Muscle layer of colon (tissue), 2 donors: ENCODE measurements around the gene GABRR2.
"Not testable (repeated sequence)": the region's sequence is repeated elsewhere in the genome, so short reads cannot be mapped to it uniquely, and the experiment has no call there.

Source experiments
- H3K27ac ChIP-seq: one replicate; pipeline ENCODE4 v1.7.0; 2013; ENCODE audit warnings: low read depth, mild to moderate bottlenecking, low read length, moderate library complexity
- H3K27me3 ChIP-seq, 2 donors: one replicate each; pipeline ENCODE4 v1.7.0; 2013; ENCODE audit warnings: low read length in 2 of 2, mild to moderate bottlenecking in 2 of 2; ENCODE audit not compliant: insufficient read depth in 2 of 2, control insufficient read depth in 1 of 2
- H3K36me3 ChIP-seq: one replicate; pipeline ENCODE4 v1.7.0; 2013; ENCODE audit warnings: mild to moderate bottlenecking, low read length; ENCODE audit not compliant: insufficient read depth
- H3K4me1 ChIP-seq: one replicate; pipeline ENCODE4 v1.7.0; 2013; ENCODE audit warnings: mild to moderate bottlenecking, low read length; ENCODE audit not compliant: insufficient read depth
- H3K4me3 ChIP-seq, 2 donors: one replicate each; pipeline ENCODE4 v1.7.0; 2013; ENCODE audit warnings: low read length in 2 of 2, low read depth in 1 of 2, mild to moderate bottlenecking in 1 of 2, moderate library complexity in 1 of 2
- H3K9ac ChIP-seq: one replicate; pipeline ENCODE4 v1.7.0; 2013; ENCODE audit warnings: low read length
- H3K9me3 ChIP-seq: one replicate; pipeline ENCODE4 v1.7.0; 2013; ENCODE audit warnings: mild to moderate bottlenecking, low read length
- donor health status: abdominal sarcoma.
- donor health status: Adenocarcinoma of cecum.

Gene GABRR2

DNA sequence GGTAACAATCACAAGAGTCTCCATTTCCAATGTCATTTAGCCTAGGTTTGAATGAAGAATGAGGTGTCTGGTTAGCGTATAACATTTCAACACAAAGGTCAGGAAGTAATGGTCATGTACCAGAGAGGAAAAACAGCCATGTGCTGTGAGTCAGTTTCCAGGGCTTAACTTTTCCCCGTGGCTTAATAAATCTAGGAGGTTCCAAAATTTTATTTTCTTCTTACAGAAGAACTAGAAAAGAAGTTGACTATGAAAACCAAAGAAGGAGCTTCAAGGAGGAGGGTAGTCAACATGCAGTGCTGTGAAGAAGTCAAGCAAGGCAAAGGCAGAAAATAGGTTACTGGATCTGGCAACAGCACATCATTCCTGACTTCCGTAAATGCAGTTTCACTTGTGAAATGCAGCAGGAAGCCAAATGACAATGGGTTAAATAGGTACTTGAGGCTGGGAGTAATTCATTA, 8.4 kb upstream of the GABRR2 start:
- Histone ChIP-seq H3K4me1 (no peaks in the 10 kb centered on the region), H3K4me3 (no peak overlapping the region), H3K27ac (no peak overlapping the region), H3K36me3 (peaks cover 12% of the 10 kb centered on the region), H3K9ac (no peak overlapping the region), H3K9me3 (no peaks in the 10 kb centered on the region), H3K27me3 (no peaks in the 10 kb centered on the region)

DNA sequence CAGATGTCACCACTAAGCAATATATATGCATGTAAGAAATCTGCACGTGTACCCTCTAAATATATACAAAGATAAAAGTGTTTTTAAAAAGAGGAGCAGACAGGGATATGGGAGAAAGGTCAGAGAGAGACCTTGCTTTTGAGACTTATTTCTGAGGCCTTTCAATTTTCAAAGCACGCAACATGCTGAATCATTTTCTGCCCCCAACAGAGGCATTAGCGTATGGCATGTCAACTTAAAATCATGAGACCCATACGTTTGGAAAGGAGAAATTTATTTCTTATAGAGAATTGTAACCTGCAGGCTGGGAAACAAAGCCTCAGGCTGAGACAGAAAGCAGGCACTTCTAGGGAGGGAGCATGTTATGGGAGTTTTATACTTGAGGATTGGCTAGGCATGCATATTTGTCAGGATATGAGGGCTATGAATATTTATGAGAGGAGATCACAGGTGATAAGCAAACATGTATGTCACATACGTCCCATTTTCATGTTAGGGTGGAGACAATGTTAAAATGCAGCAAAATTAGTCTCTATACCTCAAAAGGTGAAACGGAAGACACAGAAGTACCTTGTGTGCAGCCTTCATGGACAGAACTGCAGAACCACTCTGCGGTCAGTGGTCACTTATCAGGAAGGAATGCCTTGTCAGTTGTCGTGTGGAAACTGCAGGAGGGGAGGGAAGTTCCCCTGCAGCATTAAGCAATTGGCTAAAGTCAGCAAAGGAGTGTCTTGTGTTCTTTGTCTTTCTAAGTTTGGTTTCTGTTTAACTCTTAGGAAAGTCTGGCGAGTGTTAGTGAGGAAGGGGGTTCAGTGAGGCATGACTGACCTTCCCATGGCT, 6.3 kb upstream of the GABRR2 start:
- Histone ChIP-seq H3K27me3 (no peaks in the 10 kb centered on the region), H3K4me3 (no peak overlapping the region), H3K9ac (no peak overlapping the region), H3K4me1 (no peaks in the 10 kb centered on the region), H3K36me3 (no peaks in the 10 kb centered on the region), H3K27ac (no peak overlapping the region), H3K9me3 (no peaks in the 10 kb centered on the region)

DNA sequence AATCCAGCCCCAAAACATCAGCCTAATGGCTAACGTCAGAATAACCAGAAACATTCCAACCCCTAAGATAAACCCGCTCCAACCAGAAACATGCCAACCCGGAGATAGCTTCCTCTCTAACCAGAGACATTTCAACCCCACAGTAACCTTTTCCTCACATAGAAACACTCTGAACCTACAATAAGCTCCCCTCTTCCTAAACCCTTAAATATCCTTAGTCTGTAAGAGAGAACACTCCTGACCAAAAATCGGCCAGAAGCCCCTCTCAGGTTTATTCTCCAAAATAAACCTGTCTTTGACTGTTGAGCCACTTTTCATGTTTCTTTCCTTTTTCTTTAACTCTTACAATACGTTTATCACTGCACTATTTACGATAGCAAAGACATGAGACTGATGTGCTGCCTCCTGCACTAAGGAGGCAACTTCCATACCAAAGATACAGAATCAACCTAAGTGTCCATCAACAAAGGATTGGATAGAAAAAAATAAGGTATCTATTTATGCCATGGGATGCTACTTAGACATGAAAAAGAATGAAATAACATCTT, 5.0 kb upstream of the GABRR2 start:
- Histone ChIP-seq H3K9me3 (no peaks in the 10 kb centered on the region), H3K4me1 (no peaks in the 10 kb centered on the region), H3K27me3 (no peaks in the 10 kb centered on the region), H3K36me3 (no peaks in the 10 kb centered on the region), H3K4me3 (no peak overlapping the region), H3K27ac (no peak overlapping the region), H3K9ac (no peak overlapping the region)

DNA sequence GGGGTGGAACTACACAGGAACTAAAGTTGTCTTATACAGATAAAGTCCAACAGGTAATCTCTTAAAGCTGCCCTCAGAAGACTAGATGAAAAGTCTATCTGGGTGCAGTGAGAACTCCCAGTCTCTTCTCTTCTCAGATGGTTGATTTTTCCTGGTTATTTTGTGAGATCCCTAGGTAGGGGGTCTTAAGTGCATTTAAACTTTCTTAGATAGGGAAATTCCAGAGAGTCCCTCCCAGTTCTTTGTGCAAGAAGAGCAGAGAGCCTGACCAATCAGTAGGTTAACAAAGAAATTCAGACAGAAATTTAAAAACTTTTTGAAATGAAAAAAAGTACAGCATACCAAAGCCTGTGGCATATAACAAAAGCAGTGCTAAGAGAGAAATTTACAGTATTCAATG, 2.0 kb upstream of the GABRR2 start:
- no peak overlapping the region for H3K4me3 ChIP-seq
- peaks cover 11% of the 10 kb centered on the region for H3K4me1 ChIP-seq
- H3K27me3 ChIP-seq: no peaks in the 10 kb centered on the region
- H3K9me3 ChIP-seq: no peaks in the 10 kb centered on the region
- no peak overlapping the region for H3K27ac ChIP-seq
- no peak overlapping the region for H3K9ac ChIP-seq
- no peaks in the 10 kb centered on the region for H3K36me3 ChIP-seq

DNA sequence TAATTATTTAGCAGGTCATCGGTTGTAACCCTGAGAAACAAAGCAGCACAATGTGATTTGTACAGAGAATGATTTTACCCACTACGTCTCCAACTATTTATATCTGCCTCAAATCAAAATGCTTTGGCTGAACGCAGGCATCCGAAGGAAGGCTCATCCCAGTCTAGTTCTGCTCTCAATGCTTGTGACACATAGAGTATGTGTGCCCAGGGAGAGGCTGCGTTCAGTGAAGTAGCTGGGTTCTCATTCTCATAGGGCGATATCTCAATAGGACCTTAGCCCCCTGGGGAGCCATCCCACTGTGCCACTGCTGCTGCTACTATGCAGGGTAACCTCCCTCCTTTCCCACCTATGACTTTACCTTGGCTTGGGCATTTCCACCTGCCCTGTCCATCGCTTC, 407 bp downstream of the GABRR2 start:
- Histone ChIP-seq H3K4me3 (no peak overlapping the region), H3K27ac (no peak overlapping the region), H3K9me3 (no peaks in the 10 kb centered on the region), H3K27me3 (no peaks in the 10 kb centered on the region), H3K9ac (no peak overlapping the region), H3K4me1 (peaks cover 15% of the 10 kb centered on the region), H3K36me3 (no peaks in the 10 kb centered on the region)

DNA sequence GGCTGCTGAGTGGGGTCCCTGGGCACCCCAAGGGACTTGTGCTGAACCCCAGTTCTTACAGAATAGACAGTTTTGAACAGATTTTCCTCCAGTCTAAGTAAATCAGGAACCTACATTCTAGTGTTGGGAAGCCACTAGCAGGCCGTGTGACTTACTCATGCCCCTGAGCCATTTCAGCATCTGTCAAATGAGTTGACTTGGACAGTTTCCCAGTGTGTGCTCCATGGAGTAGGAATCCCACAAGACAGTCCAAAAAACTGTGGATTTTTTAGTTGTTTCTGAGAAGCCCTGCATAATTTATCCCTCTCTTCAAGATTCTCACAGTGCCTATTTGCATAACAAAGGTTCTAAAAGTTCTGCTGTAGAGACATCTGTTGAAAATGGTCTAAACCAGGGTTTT, 2.1 kb downstream of the GABRR2 start:
- Histone ChIP-seq H3K27me3 (no peaks in the 10 kb centered on the region), H3K4me3 (no peak overlapping the region), H3K4me1 (peaks cover 15% of the 10 kb centered on the region), H3K9me3 (no peaks in the 10 kb centered on the region), H3K27ac (peak overlapping the region; percentile 24), H3K36me3 (no peaks in the 10 kb centered on the region), H3K9ac (no peak overlapping the region)

DNA sequence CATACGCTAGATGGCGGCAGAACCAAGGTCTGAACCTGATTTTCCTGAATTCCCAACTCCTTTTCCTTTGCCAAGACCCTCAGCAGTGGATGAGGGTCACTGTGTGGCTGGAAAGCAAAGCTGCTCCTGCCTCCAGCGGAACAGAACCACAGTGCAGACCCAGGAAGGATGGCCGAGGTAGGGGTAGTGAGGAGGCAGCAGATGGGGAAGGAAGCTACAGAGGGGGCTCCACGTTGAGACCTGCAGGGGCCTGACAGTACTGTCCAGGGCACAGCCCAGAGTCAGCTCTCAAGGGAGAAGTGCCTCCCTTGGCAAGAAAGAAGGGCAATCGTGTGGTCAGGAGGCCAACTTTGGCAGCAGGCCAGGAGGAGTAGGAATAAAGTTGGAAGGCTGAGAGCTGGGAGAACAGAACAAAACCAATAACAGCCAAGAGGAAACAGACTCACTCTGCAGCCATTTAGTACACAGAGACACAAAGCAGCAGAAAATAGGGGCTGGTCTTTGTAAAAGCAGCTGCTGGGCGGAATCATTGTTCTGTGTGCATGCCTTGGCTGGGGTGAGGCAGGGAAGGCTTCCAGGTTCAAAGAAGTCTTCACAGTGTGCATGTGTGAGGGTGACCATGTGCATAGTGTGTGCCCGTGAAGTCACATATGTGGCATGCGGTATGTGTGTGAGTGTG, 3.1 kb downstream of the GABRR2 start:
- Histone ChIP-seq H3K27ac (peak overlapping the region; percentile 28), H3K4me3 (peak overlapping the region in 1 of 2 donors; percentile 43), H3K36me3 (no peaks in the 10 kb centered on the region), H3K9ac (no peak overlapping the region), H3K27me3 (no peaks in the 10 kb centered on the region), H3K4me1 (peaks cover 15% of the 10 kb centered on the region), H3K9me3 (no peaks in the 10 kb centered on the region)

DNA sequence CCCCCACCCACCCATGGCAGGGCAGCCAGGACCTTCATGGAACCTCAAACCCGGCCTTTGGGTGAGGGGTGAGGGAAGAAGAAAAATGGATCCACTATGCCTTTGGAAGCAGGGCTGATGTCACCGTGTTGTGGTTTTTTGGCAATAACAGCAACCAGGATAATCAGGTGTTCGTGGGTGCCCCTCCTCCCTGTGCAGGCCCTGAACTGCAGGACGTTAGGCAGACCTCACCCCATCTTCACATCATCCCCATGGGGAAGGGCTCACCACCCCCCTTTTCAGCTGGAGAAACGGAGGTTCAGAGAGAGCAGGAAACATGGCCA, 3.6 kb downstream of the GABRR2 start:
- no peaks in the 10 kb centered on the region for H3K36me3 ChIP-seq
- H3K27ac ChIP-seq: peak overlapping the region; percentile 28
- H3K9me3 ChIP-seq: no peaks in the 10 kb centered on the region
- H3K4me1 ChIP-seq: peaks cover 15% of the 10 kb centered on the region
- H3K4me3 ChIP-seq: peak overlapping the region in 1 of 2 donors; percentile 43
- no peak overlapping the region for H3K9ac ChIP-seq
- no peaks in the 10 kb centered on the region for H3K27me3 ChIP-seq

DNA sequence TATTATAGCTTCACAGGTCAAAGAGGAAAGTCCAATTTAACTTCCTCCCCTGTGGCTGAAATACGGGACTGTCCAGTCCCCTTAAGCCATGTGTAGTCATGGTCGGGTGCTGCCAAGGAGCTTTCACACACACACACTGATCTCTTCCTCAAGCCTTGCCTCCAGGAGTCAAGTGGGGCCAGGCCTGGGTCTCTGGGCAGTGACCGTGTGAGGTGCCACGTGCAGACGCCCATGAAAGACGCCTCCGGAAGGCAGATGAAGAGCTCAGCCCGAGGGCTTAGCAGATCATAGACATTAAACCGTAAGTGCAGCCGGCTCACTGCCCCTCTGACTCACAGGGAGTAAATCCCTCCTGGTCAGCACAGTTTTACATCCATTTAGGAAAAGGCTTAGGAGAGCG, 4.2 kb downstream of the GABRR2 start:
- H3K27me3 ChIP-seq: no peaks in the 10 kb centered on the region
- no peak overlapping the region for H3K27ac ChIP-seq
- no peak overlapping the region for H3K9ac ChIP-seq
- H3K4me3 ChIP-seq: no peak overlapping the region
- H3K9me3 ChIP-seq: no peaks in the 10 kb centered on the region
- H3K4me1 ChIP-seq: peaks cover 15% of the 10 kb centered on the region
- no peaks in the 10 kb centered on the region for H3K36me3 ChIP-seq

DNA sequence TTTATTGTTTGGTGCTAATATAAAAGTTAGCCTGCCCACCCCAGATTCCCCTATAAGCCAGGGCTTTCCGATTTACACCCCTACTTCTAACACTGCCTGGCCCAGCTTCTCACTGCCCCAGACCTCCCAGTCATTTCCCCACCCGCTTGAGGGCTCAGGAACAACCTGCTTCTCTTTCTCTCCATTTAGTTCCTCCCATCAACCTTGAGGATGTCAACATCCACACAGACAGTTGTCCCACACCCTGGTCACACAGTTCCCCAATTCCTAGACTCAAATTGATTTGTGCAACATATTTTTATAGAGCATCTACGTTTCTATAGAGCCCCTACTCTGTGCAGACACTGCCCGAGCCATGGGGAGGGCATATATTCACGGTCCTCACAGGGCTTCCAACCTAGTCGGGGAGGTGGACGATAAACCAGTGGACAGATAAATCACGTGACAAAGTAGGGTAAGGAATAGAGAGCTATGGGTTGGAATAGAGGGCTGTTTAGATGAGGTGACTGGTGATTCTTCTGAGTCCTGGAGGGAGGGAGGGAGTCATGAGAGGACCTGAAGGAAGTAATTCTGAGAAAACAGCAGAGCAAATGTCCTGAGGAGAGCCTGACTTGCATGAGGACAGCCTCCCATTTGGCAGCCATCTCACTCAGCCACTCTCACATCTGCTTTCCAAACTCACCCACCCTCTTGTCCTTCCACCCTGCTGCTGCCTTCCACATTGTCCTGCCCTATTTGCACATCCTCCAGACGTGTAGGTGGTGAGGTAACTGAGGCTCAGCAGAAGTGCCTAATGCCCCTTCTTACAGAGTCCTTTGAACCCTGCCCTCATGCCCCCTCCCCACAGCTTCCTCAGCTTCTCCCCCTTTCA, 6.3 kb downstream of the GABRR2 start:
- Histone ChIP-seq H3K9ac (no peak overlapping the region), H3K27ac (no peak overlapping the region), H3K36me3 (no peaks in the 10 kb centered on the region), H3K9me3 (no peaks in the 10 kb centered on the region), H3K4me1 (peaks cover 15% of the 10 kb centered on the region), H3K27me3 (no peaks in the 10 kb centered on the region), H3K4me3 (no peak overlapping the region)

DNA sequence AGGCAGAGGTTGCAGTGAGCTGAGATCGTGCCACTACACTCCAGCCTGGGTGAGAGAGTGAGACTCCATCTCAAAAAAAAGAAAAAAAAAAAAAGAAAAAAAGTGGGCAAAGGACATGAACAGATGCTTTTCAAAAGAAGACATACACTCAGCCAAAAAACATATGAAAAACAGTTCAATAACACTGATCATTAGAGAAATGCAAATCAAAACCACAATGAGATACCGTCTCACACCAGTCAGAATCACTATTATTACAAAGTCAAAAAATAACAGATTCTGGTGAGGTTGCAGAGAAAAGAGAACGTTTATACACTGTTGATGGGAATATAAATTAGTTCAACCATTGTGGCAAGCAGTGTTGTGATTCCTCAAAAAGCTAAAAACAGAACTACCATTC, 10.6 kb downstream of the GABRR2 start:
- H3K9ac ChIP-seq, H3K4me1 ChIP-seq, H3K9me3 ChIP-seq, H3K27ac ChIP-seq, H3K36me3 ChIP-seq, H3K4me3 ChIP-seq, H3K27me3 ChIP-seq: not testable (repeated sequence)
